GM12878 (cell line): ENCODE results near the gene POU6F2. TPM values are rescaled to one million over a fixed set of nuclear protein-coding genes. Genes with fewer than 3 reads are reported as not detected.

Experiments
- ATAC-seq: fragments of 200-7000 bp; cut with Tn5 transposase; 3 replicates; pipeline ENCODE4 v1.9.1; 2020; ENCODE audit warnings: mild to moderate bottlenecking, moderate library complexity
- BruUV-seq: library from RNA; stranded (reverse); fragments of 400-500 nt; replicated peaks from 2 replicates; lab custom pipeline; 2021; lab: Mats Ljungman, UMichigan
- CTCF ChIA-PET: fragments of 300-600 bp; sonication (Branson Sonifier 250); formaldehyde crosslinking; extraction: SDS; loops from one replicate; lab custom pipeline; 2021; ENCODE audit warnings: inconsistent platforms; lab: Yijun Ruan, JAX
- POLR2A ChIA-PET: fragments of 350-600 bp; formaldehyde crosslinking; extraction: SDS; loops from one replicate; lab custom pipeline; 2021; ENCODE audit warnings: inconsistent platforms; lab: Charles Lee
- RAD21 ChIA-PET: fragments of 300-600 bp; sonication (Branson Sonifier 250); formaldehyde crosslinking; loops from one replicate; lab custom pipeline; 2023; ENCODE audit warnings: antibody characterized with exemption; ENCODE audit not compliant: unreplicated experiment; lab: Charles Lee
- SMC1A ChIA-PET: fragments of 300-600 bp; sonication (Branson Sonifier 250); formaldehyde crosslinking; loops from one replicate; lab custom pipeline; 2023; ENCODE audit not compliant: unreplicated experiment, uncharacterized antibody; lab: Charles Lee
- DNase-seq: peaks from one replicate; pipeline ENCODE4 v3.0.0-alpha.2; 2011; ENCODE audit warnings: low read depth, low spot score
- FAIRE-seq: peaks from 3 replicates; lab custom pipeline; 2011; peaks lifted over from hg19 to GRCh38; lab: Jason Lieb, UNC
- H2AFZ ChIP-seq: 2 replicates; pipeline ENCODE4 v1.6.0; 2011; ENCODE audit warnings: low read depth, low read length, control low read depth; ENCODE audit not compliant: control insufficient read depth
- H3K27ac ChIP-seq: 2 replicates; pipeline ENCODE4 v1.5.1; 2011; ENCODE audit warnings: control low read depth; ENCODE audit not compliant: control insufficient read depth, insufficient read depth
- H3K27me3 ChIP-seq, 2 experiments: replicated peaks in 1 of 2; 2 replicates each; pipeline versions ENCODE4 v1.6.0 to v1.6.1; 2011; ENCODE audit warnings: low read length in 1 of 2; ENCODE audit not compliant: control insufficient read depth in 2 of 2, insufficient read depth in 2 of 2
- H3K36me3 ChIP-seq, 2 experiments: 2 replicates each; pipeline ENCODE4 v1.5.1; 2011; ENCODE audit warnings: low read length in 1 of 2; ENCODE audit not compliant: control insufficient read depth in 2 of 2, insufficient read depth in 2 of 2
- H3K4me1 ChIP-seq: 2 replicates; pipeline ENCODE4 v1.6.1; 2011; ENCODE audit warnings: mild to moderate bottlenecking, low read length, moderate library complexity, mixed read lengths; ENCODE audit not compliant: control insufficient read depth, insufficient read depth
- H3K4me2 ChIP-seq: 2 replicates; pipeline ENCODE4 v1.6.0; 2011; ENCODE audit warnings: control low read depth; ENCODE audit not compliant: control insufficient read depth, insufficient read depth
- H3K4me3 ChIP-seq: fragments of 200-600 bp; sonication (generic); 2 replicates; pipeline ENCODE4 v1.5.1; 2016
- H3K79me2 ChIP-seq: 2 replicates; pipeline ENCODE4 v1.6.0; 2011; ENCODE audit warnings: low read length; ENCODE audit not compliant: control insufficient read depth, insufficient read depth
- H3K9ac ChIP-seq: 2 replicates; pipeline ENCODE4 v1.8.0; 2011; ENCODE audit warnings: low read length, control low read depth, mixed read lengths; ENCODE audit not compliant: control insufficient read depth, insufficient read depth
- H3K9me3 ChIP-seq: replicated peaks from 3 replicates; pipeline ENCODE4 v1.5.1; 2011; ENCODE audit warnings: mild to moderate bottlenecking, low read length; ENCODE audit not compliant: control insufficient read depth, insufficient read depth
- H4K20me1 ChIP-seq: 2 replicates; pipeline ENCODE4 v1.6.0; 2011; ENCODE audit not compliant: control insufficient read depth, insufficient read depth
- ASH2L ChIP-seq: fragments of 300-600, 200-600 bp; sonication (generic); IDR thresholded peaks from 2 replicates; pipeline ENCODE4 v1.6.1; 2017; ENCODE audit warnings: low read depth, mild to moderate bottlenecking, borderline replicate concordance
- CREM ChIP-seq: IDR thresholded peaks from 2 replicates; pipeline ENCODE4 v1.6.1; 2014; ENCODE audit warnings: antibody characterized with exemption, low read depth
- FOS ChIP-seq: IDR thresholded peaks from 3 replicates; pipeline ENCODE4 v1.6.1; 2011; ENCODE audit warnings: borderline replicate concordance; ENCODE audit not compliant: insufficient read length; ENCODE audit errors: extremely low read depth
- GABPA ChIP-seq: IDR thresholded peaks from 2 replicates; pipeline ENCODE4 v1.6.1; 2014; ENCODE audit warnings: antibody characterized with exemption, low read depth, mild to moderate bottlenecking, inconsistent platforms
- HDGF ChIP-seq: fragments of 450-650 bp; IDR thresholded peaks from 2 replicates; pipeline ENCODE4 v1.6.1; 2016; ENCODE audit warnings: antibody characterized with exemption
- JUNB ChIP-seq: IDR thresholded peaks from 2 replicates; pipeline ENCODE4 v1.6.1; 2016; ENCODE audit warnings: antibody characterized with exemption, mild to moderate bottlenecking
- MEF2A ChIP-seq: IDR thresholded peaks from 2 replicates; pipeline ENCODE4 v1.6.1; 2011; ENCODE audit warnings: low read depth, mild to moderate bottlenecking, low read length, moderate library complexity; ENCODE audit not compliant: insufficient read depth
- NFYA ChIP-seq: IDR thresholded peaks from 2 replicates; pipeline ENCODE4 v1.6.1; 2011; ENCODE audit warnings: low read depth, mild to moderate bottlenecking, low read length, improper control_type of control experiment, borderline replicate concordance
- NRF1 ChIP-seq: conservative IDR thresholded peaks from 2 replicates; pipeline ENCODE4 v1.6.1; 2011; ENCODE audit warnings: mild to moderate bottlenecking, low read depth, low read length, improper control_type of control experiment
- PAX5 ChIP-seq: IDR thresholded peaks from 2 replicates; pipeline ENCODE4 v1.6.1; 2011; ENCODE audit warnings: low read depth, low read length, borderline replicate concordance
- SMAD5 ChIP-seq: IDR thresholded peaks from 2 replicates; pipeline ENCODE4 v1.6.1; 2016; ENCODE audit warnings: antibody characterized with exemption, low read depth
- WGBS: methylation state at CpG from one replicate; pipeline ENCODE4 v1.1.6; 2016; ENCODE audit warnings: low lambda C conversion rate; ENCODE audit not compliant: insufficient replicate concordance, insufficient coverage; ENCODE audit errors: missing lambda C conversion rate; 5-methylcytosine and 5-hydroxymethylcytosine counted together
- in situ Hi-C: fragments of 300-500 bp; cut with MboI; formaldehyde crosslinking; loops from 9 replicates; pipeline ENCODE4 v1.14.3; 2018; ENCODE audit warnings: mixed read lengths
- intact Hi-C: fragments of 100-400 bp; cut with micrococcal nuclease; formaldehyde crosslinking; loops from one replicate; pipeline ENCODE4 v1.14.2; 2022; ENCODE audit not compliant: unreplicated experiment
- polyA plus RNA-seq, 11 experiments: library from polyadenylated mRNA; depleted of rRNA in 4 of 11; unstranded in 6 of 11; stranded (reverse) in 5 of 11; fragments of >200 nt; fragmentation: Nextera tagmentation in 4 of 11; fragmentation: Illumina TruSeq in 1 of 11; extraction: Ambion mirVana in 4 of 11; extraction: Trizol in 1 of 11; gene quantifications; 1 replicate in 1 of 11; 2 replicates in 10 of 11; pipeline versions ENCODE4 v1.2.1 to v1.2.3, GENCODE V29; 2011 to 2016; ENCODE audit warnings: inconsistent platforms in 2 of 11, missing spikeins in 2 of 11, low read depth in 1 of 11
- total RNA-seq, 4 experiments: library from RNA; depleted of rRNA in 3 of 4; stranded (reverse); fragments of >200 nt in 3 of 4; fragmentation: Illumina TruSeq in 1 of 4; extraction: Trizol in 1 of 4; gene quantifications; 2 replicates each; pipeline versions ENCODE4 v1.2.1 to v1.2.3, GENCODE V29; 2013 to 2021
- TF ChIP-seq, protein P1 (sequence below): IDR thresholded peaks from 2 replicates; pipeline ENCODE4 v1.6.1; 2011; ENCODE audit warnings: low read depth, low read length, improper control_type of control experiment, borderline replicate concordance

Gene POU6F2
- total and polyA plus RNA-seq, 10 of the 15 experiments (the other 5 are each of a cell fraction or from before 2014, with no cell fraction given) = 0.10 TPM; not detected in 9

DNA sequence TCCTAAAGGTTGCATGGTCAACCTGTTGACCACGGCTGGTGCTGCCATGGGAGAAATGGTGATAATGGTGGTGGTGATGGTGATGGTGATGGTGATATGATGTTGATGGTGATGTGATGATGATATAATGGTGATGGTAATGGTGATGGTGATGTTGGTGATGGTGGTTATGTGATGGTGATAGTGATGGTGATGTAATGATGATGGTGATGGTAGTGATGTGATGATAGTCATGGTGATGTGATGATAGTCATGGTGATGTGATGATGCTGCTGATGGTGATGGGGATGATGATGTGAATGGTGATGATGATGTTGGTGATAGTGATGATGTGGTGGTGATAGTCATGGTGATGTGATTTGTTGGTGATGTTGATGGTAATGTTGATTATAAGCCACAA is 23.9 kb downstream of the POU6F2 start:
- Histone ChIP-seq H3K4me2 (no peak overlapping the region), H3K4me3 (no peak overlapping the region), H3K36me3 (no peaks in the 10 kb centered on the region), H3K9ac (no peak overlapping the region), H3K4me1 (no peaks in the 10 kb centered on the region), H3K27ac (no peak overlapping the region), H3K27me3 (no peaks in the 10 kb centered on the region), H3K79me2 (no peaks in the 10 kb centered on the region), H4K20me1 (no peaks in the 10 kb centered on the region), H3K9me3 (no peaks in the 10 kb centered on the region), H2AFZ (no peak overlapping the region)
- SMC1A ChIA-PET = no interaction called here
- FAIRE-seq (no peak), DNase-seq (no peak), ATAC-seq (no peak)
- RAD21 ChIA-PET = no interaction called here
- intact Hi-C loops = no loop called here
- TF ChIP-seq NRF1 (no peak), CREM (no peak), MEF2A (no peak), FOS (no peak), ASH2L (no peak), NFYA (no peak), JUNB (no peak), PAX5 (no peak), HDGF (no peak; the same call in 1 of the 2 replicates), GABPA (no peak), SMAD5 (no peak)
- TF ChIP-seq, protein P1, sequence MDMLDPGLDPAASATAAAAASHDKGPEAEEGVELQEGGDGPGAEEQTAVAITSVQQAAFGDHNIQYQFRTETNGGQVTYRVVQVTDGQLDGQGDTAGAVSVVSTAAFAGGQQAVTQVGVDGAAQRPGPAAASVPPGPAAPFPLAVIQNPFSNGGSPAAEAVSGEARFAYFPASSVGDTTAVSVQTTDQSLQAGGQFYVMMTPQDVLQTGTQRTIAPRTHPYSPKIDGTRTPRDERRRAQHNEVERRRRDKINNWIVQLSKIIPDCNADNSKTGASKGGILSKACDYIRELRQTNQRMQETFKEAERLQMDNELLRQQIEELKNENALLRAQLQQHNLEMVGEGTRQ = no peak
- no TSS peak for BruUV-seq
- CTCF ChIA-PET = no interaction called here
- WGBS = 7% methylated on average over 1 of the region's 1 CpG
- in situ Hi-C loops = no loop called here
- POLR2A ChIA-PET = no interaction called here
